ENCODE data around the gene LGR6.
"Not testable (repeated sequence)": the region's sequence is repeated elsewhere in the genome, so short reads cannot be mapped to it uniquely, and the experiment has no call there.

Gene LGR6, protein sequence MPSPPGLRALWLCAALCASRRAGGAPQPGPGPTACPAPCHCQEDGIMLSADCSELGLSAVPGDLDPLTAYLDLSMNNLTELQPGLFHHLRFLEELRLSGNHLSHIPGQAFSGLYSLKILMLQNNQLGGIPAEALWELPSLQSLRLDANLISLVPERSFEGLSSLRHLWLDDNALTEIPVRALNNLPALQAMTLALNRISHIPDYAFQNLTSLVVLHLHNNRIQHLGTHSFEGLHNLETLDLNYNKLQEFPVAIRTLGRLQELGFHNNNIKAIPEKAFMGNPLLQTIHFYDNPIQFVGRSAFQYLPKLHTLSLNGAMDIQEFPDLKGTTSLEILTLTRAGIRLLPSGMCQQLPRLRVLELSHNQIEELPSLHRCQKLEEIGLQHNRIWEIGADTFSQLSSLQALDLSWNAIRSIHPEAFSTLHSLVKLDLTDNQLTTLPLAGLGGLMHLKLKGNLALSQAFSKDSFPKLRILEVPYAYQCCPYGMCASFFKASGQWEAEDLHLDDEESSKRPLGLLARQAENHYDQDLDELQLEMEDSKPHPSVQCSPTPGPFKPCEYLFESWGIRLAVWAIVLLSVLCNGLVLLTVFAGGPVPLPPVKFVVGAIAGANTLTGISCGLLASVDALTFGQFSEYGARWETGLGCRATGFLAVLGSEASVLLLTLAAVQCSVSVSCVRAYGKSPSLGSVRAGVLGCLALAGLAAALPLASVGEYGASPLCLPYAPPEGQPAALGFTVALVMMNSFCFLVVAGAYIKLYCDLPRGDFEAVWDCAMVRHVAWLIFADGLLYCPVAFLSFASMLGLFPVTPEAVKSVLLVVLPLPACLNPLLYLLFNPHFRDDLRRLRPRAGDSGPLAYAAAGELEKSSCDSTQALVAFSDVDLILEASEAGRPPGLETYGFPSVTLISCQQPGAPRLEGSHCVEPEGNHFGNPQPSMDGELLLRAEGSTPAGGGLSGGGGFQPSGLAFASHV
- 0 reads per million in 2 experiments for total RNA-seq

DNA sequence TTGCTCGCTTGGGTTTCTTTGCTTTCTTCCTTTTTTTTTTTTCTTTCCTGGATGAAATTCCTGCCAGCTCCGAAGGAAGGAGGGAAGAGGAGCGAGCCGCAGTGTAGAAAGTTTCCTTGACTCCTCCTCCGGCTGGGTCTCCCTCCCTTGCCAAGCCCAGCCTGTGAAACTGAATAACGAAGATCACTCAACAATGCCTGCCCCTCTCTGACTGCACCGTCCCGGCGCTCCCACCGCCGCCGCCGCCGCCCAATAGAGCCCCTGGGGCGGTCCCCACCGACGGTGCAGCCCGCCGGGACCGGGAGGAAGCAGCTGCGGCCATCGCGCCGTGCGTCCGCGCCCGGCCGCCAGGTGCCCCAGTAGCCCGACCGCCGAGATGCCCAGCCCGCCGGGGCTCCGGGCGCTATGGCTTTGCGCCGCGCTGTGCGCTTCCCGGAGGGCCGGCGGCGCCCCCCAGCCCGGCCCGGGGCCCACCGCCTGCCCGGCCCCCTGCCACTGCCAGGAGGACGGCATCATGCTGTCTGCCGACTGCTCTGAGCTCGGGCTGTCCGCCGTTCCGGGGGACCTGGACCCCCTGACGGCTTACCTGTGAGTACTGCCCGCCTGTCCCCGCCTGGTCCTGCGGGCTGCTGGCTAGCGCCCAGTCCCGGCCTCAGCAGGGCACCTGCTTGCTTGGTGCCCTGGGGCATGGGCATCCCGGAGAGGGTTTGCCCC lies at the start of gene LGR6:
Gene LGR6 (plus strand): TSS at position 186 of the 714 bp plus-strand sequence. CDS start 191 bp downstream, at position 377.
- DNase-seq (ENCODE audit: low read depth), result no peak

DNA sequence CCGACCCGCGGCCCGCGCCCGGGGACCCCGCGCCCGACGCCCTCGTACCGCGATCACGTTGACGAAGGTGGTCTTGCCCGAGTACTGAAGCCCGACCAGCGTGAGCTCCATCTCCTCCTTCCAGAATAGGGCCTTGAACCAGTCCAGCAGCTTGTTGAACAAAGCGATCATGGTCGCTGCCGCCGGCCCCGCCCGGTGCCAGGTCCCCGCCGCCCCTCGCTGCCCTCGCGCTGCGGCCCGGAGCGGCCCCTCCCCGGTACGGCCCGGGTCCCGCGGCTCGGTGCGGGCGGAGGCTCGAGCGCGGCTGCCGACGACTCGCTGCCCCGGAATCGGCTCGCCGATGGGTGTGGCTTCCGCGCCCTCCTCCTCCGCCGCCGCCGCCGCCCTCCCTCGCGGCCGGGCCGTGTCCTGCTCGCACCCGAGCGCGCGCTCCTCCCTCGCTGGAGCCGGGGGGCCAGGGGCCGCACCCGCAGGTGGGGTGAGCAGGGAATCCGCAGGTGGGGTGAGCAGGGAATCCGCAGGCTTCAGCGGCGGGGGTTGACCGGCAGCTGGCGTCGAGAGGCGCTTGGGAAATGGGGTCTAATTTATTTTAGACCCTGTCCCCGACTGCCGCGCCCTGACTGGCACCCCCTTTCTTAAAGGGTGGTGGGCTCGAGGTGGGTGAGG lies 49.1 kb upstream of the LGR6 start, which contains the start of gene ARL8A:
Gene ARL8A (minus strand): TSS at position 336 of the 666 bp plus-strand sequence. CDS start 165 bp downstream, at position 171.
- peak; percentile 52 for DNase-seq (ENCODE audit: low read depth)

DNA sequence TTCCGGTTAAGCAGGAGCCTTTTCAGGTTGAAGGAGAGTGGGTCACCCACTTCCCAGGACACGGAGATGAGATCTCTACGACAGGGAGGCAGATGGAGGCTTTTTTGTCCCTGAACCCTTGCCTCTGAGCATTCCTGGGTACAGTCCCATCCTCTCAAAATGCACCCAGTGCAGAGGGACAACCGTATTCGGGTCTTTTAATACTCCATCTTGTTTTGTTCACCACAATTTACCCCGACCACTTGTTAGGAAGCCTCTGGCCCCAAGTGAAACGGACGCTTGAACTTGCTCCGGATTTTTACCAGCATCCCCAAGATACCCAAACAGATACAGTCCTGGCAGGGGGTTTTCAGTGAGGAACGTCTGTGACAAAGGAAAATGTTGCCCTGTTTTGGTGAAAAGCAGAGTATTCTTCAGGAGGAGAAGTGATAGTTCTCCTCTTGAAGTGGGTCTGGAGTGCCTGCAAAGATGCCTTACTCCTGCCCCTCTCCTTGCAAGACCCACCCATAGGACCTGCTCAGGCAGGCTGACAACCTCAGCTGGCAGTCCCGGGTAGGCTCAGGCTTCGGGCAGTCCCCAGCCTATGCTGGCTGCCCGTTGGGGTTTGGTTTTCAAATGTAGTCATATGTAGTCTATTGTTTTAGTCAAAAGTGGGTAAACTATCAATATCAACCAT lies 48.4 kb upstream of the LGR6 start:
- no peak for DNase-seq (ENCODE audit: low read depth)

DNA sequence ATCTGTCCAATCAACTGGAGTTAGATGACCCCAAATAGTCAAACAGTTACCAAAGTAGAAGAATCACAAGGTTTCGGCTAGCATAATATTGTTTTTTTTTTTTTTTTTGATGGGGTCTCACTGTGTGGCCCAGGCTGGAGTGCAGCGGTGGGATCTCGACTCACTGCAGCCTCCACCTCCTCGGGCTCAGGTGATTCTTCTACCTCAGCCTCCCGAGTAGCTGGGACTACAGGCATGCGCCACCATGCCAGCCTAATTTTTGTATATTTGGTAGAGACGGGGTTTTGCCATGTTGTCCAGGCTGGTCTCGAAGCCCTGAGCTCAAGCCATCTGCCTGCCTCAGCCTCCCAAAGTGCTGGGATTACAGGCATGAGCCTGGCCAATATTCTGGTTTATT lies 47.9 kb upstream of the LGR6 start:
- DNase-seq (ENCODE audit: low read depth), result not testable (repeated sequence)

DNA sequence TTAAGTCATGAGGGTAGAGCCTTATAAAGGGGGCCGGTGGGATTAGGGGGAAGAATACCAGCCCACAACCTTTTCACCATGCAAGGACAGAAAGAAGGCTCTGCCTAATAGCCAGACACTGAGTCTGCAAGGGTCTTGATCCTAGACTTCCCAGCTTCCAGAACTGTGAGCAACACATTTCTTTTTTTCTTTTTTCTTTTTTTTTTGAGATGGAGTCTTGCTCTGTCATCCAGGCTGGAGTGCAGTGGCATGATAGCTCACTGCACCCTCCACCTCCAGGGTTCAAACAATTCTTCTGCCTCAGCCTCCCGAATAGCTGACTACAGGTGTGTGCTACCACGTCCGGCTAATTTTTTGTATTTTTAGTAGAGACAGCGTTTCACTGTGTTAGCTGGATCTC lies 47.3 kb upstream of the LGR6 start:
- no peak for DNase-seq (ENCODE audit: low read depth)

DNA sequence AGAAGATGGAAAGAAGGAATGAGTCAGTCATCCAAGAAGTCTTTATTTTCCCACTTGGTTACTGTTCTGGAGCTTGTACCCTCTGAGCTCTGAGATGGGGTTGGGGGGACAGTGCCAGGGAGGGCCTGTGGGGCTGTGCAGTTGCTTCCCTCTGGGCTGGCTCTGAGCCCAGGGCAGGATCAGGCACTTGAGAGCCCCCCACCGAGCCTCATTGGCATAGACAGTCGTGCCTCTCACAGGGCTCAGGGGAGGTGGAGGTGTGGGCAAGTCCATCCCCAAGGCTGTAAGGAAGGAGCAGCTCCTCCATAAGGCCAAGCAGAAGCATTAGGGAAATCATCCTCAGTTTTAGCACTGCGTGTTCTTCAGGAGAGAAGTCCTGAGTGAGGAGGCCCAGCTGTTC lies 46.6 kb upstream of the LGR6 start:
- no peak for DNase-seq (ENCODE audit: low read depth)

DNA sequence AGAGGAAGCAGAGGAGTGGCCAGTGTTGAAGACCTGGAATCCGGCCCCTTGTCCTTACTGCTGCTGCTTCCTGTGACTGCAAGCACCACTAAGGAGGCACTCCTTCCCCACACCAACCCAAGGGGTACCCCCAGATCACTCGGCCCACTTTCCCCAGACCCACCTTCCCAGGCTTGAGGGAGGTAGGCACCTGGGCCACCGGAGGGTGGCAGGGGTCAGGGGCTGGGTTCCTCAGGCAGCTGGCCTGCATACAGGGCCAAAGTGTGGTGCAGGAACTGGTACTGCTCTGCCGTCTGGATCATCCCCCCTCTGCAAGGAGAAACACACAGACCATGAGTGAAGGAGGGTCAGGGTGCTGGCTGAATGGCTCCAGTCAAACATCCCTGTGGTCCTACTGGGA lies 45.2 kb upstream of the LGR6 start:
- no peak for DNase-seq (ENCODE audit: low read depth)

DNA sequence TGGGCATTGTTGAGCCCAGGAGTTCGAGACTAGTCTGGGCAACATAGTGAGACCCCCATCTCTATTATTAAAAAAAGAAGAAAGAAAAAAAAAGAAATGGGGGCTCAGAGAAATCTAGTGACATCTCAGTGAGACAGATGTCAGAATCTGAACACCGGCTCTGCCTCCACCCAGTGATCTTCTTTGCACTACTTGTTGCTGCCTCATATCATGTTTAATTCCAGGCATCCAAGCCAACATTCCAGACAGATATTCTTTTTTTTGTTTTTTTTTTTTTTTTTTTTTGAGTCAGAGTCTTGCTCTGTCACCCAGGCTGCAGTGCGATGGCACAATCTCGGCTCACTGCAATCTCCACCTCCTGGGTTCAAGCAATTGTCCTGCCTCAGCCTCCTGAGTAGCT lies 44.0 kb upstream of the LGR6 start:
- no peak for DNase-seq (ENCODE audit: low read depth)

DNA sequence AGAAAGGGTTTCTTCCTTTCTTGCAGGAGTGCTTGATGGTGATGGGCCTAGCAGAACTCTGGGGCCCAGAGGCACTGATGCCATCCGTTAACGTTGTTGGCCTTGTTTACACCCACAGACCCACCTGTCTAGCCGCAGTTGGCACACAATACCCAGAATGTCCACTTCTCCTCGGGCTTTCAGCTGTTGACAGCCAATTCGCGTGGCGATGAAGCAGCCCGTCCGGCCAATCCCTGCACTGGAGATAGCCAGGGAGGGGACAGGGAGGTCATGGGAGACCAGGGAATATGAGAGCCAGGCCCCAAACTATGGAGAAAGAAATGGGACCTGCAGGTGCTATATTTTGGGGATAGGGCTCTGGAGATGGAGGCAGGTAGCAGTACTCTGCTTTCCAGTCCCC lies 43.4 kb upstream of the LGR6 start:
- DNase-seq (ENCODE audit: low read depth), result no peak

DNA sequence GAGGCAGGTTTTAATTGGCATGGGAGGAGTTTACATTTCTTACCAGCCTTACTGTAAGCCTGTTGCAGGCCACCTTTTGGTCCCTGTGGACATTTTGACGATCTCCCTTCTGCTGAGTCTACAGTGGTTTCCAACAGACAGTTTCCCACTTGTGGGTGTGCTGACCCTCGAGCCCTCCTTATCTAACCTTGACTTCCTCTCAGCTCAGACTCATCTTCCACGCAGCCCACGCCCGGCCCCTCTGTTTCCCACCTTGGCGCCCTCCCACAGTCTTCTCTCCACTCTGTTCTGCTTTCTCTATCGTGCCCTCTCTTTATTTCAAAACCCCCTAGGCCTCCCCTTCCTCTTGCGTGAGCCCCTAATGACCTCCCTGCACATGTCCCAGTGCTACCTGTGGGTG lies 43.0 kb upstream of the LGR6 start:
- no peak for DNase-seq (ENCODE audit: low read depth)

DNA sequence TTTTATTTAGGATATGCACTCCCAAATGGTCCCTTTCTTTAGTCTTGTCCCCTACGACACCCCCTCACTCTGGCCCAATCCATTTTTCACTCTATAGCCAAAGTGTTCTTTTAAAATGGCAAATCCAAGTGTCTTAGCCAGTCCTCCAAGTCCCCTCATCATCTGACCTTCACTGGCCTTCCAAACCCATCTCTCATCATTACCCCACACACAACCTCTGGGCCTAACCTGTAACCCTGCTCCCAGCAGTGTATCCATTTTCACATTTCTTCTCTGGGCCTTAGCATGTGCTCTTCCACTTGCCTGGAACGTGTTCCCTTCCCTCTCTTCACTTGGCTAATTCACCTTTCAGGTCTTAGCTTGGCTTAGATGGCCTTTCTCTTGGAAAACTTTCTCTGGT lies 42.6 kb upstream of the LGR6 start:
- no peak for DNase-seq (ENCODE audit: low read depth)

DNA sequence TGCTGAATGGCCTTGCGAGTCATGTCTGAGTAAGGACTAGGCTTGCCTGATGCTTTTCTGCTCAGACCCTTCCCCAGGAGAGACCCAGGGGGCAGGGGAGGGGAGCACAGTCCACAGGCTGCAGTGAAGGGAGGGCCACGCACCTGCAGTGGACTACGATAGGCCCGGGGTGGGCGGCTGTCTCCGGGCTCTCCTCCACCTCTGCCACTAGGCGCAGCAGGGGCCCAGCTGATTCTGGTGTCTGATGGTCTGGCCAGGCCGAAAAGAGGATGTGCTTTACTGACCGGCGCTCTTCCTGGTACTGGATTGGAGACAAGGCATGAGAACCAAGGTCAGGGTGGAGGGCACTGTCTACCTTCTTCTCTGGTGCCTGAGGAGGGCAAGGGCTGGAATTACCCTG lies 41.2 kb upstream of the LGR6 start:
- DNase-seq (ENCODE audit: low read depth), result no peak

DNA sequence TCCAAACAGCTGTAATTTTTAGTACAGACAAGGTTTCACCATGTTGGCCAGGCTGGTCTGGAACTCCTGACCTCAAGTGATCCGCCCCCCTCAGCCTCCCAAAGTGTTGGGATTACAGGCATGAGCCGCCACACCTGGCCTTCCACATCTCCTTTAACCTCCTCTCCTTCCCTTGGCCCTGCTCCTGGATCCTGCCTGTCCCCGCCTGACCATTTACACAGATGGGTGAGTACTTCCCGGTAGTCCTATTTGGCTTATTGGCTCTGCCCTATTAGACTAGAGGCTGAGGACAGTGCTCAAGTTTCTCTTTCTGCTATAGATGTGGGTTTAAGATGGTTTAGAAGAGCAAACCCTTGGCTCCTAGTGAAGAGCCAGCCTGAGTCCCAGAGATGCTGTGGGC lies 40.3 kb upstream of the LGR6 start:
- no peak for DNase-seq (ENCODE audit: low read depth)

DNA sequence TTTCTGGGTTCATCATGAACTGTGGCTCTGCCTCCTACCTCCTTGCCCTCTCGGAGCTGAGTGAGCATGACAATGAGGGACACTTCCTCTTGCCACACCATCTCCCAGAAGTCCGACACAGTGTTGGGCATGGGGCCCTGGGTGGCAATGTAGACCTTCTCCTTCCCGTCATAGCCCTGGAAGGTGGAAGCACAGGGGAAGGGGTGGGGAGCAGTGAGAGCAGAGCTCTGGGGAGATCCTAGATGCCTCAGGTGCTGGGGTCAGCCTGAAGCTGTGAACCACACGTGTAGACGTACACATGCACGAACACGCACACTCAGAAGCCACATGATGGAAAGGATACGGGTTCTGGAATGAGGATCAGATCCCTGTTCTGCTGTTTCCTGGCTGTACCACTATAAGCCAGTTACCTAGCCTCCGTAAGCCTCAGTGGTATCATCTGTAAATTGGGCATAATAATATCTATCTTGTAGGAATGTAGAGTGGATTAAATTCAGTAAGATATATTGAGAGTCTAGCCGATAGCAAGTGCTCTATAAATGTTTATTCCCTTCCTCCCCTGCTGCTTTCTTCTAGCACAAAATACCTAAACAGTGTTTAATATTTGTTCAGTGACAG lies 39.3 kb upstream of the LGR6 start:
- DNase-seq (ENCODE audit: low read depth), result no peak

DNA sequence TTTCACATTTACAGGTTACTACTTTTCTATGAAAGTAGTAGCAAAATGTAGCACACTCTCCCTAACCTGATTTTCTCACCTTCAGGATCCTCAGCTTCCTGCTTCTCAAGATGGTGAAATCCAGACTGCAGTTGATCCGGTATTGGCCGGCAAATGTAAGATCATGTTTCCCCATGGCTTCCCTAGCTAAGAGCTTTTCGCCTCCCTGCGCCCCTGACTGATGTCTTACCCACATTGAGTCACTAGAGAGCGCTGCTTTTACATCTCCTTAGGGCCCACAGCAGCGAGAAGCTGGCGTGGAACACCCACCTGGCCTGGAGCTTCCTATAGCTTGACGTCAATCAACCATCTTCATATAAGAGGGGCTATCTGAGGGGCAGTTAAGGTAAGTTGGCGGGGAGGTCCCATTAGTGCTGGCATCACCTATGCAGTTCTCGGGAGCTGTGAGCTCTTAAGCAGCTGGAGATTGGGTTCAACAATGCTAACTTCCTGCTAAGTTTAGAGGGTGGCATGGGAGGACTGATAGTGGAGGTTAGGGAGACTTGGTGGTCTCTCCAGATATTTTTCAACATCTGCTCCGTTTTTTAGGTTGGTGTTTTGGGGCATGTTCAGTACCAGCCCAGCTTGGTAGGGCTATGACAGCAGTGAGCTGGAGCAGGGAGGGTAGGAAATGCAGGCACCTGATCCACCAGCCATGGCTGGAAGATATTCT lies 38.7 kb upstream of the LGR6 start:
- peak; percentile 39 for DNase-seq (ENCODE audit: low read depth)

DNA sequence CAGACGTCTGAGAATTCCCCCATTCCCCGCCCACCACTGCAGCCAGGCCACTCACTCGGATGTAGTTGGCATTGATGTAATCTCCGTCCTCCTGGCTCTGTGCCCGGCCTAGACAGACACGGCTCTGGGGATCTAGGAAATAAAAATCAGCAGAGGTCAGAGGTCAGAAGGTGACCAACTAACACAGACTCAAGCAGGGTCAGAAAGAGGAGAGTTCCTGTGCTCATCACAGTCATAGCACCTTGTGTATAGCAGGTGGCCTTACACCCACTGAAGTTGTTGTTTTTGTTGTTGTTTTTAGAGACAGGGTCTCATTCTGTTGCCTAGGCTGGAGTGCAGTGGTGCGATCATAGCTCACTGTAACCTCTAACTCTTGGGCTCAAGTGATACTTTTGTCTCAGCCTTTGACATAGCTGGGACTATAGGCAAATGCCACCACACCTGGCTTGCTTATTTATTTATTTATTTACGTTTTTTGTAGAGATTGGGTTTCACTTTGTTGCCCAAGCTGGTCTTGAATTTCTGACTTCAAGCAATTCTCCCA lies 38.0 kb upstream of the LGR6 start:
- no peak for DNase-seq (ENCODE audit: low read depth)

DNA sequence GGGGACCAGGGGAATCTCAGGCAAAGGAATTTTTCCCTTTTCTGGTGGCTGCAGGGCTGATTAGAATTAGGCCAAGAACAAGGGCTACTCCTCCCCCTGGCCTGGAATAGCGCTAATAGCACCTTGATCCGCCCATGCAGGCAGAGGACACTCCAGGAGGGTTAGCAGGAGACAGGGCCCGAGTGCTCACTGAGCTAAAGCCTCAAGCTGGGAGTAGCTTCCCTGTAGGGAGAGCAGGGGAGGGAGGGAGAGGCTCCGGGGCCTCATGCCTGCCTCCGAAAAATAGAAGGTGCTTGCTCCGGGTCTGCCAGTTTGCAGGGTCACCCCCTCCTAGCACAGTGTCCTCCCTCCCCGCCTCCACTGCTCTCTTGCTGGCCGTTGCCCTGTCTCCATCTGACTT lies 37.0 kb upstream of the LGR6 start:
- no peak for DNase-seq (ENCODE audit: low read depth)

DNA sequence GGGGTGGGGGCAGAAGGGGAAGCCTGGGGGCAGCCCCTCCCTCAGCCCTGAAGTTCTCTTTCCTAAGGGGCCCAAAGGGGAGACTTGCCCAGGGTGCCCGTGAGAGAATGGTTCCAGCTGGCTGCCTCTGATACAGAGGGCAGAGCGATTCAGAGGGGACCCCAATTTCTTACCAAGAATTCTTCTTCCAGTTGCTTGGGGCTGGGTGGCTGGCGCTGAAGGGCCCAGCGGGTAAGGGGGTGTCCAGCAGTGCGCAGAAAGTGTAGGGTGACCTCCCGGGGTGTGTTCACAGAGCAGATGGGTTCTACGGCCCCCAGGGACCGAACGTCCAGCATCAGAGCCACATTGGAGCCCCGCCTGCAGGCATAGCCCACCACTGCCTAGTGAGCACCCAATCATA lies 35.7 kb upstream of the LGR6 start:
- DNase-seq (ENCODE audit: low read depth), result no peak

DNA sequence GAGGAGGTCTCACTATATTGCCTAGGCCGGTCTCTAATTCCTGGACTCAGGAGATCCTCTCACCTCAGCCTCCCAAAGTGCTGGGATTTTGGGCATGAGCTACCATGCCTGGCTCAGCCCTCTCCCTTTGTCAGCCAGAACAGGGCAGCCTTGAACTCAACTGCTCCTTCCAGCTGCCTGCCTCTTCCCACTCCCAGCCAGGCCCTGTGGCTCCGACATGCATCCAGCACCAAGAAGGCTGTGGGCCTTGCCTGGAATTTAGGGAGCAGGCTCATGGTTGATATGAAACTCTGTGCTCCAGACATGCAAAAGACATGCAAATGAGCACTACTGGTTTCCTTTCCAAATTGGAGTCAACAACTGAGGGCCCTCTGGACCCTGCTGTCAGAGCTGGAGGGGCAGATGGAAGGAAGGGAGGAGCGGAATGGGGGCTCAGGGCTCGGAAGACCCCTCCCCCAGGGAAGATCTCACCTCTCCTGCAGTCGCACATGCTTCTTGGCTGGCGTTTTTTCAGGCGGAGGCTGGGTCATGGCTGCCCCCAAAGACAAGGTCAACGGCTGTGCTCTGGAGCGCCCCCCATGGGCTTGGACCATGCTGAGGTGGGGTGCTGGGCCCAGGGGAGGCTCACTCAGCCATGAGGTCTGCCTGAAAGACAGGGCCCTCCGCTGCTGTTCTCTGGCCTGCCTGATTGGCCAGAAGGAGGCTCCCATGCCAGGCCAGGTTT lies 34.6 kb upstream of the LGR6 start:
- no peak for DNase-seq (ENCODE audit: low read depth)
